SJSA1 (cell line): ENCODE measurements around the gene CPLX4. TPM values are rescaled to one million over a fixed set of nuclear protein-coding genes. Genes with fewer than 3 reads are reported as not detected.

Experiments
- DNase-seq, 2 experiments: peaks; one replicate each; pipeline ENCODE4 v3.0.0-alpha.2; 2015 to 2020; ENCODE audit warnings: low spot score in 2 of 2, low read depth in 1 of 2
- H3K27ac ChIP-seq: fragments of 250-450 bp; sonication (Bioruptor Pico); 2 replicates; pipeline ENCODE4 v1.5.1; 2020; ENCODE audit warnings: mild to moderate bottlenecking, moderate library complexity
- H3K27me3 ChIP-seq: fragments of 250-450 bp; sonication (Bioruptor Pico); replicated peaks from 2 replicates; pipeline ENCODE4 v1.5.1; 2020; ENCODE audit warnings: mild to moderate bottlenecking, moderate library complexity
- H3K36me3 ChIP-seq: fragments of 250-450 bp; sonication (Bioruptor Pico); 2 replicates; pipeline ENCODE4 v1.5.1; 2020; ENCODE audit warnings: mild to moderate bottlenecking
- H3K4me1 ChIP-seq: fragments of 250-450 bp; sonication (Bioruptor Pico); replicated peaks from 2 replicates; pipeline ENCODE4 v1.6.1; 2021; ENCODE audit warnings: mild to moderate bottlenecking
- H3K4me3 ChIP-seq: fragments of 250-450 bp; sonication (Bioruptor Pico); 2 replicates; pipeline ENCODE4 v1.5.1; 2020; ENCODE audit warnings: mild to moderate bottlenecking
- H3K9me3 ChIP-seq: fragments of 250-450 bp; sonication (Bioruptor Pico); replicated peaks from 2 replicates; pipeline ENCODE4 v1.5.1; 2020; ENCODE audit warnings: mild to moderate bottlenecking
- total RNA-seq: library from RNA; depleted of rRNA; stranded (reverse); fragments of >200 nt; shearing (Covaris generic); gene quantifications from 2 replicates; pipeline ENCODE4 v1.2.3, GENCODE V29; 2014

Gene CPLX4
- total RNA-seq, 1 experiment from 2014 or later, result not detected

DNA sequence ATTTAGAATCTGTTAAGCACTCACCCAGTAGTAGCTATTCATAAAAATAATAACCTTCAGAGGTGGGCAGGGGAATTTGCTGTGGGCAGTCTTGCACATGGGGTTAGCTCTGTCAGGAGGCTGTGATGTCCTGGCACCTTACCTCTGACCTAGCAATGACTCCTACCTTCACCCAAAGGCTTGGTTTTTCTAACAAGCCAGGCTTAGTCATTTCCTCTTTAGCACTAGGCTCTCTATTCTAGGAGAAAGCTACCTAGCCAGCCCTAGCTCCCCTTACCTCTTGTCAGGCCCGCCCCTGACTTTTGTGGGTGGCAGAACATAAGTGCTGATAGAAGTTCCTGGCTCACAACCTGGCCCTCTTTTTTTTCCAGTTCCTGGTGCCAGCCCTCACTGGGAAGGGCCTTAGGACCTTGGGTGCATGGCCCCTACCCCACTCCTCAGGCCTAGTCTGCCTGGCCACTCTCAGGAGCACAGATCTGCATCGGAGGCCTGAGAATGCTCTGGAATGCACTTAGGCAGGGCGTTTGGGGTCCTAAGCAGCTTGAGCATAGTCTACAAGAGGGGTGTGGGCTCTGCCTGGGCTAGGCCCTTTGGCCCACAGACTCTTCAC, 17.7 kb downstream of the CPLX4 start:
- H3K27me3 ChIP-seq, result peaks cover 20% of the 10 kb centered on the region

DNA sequence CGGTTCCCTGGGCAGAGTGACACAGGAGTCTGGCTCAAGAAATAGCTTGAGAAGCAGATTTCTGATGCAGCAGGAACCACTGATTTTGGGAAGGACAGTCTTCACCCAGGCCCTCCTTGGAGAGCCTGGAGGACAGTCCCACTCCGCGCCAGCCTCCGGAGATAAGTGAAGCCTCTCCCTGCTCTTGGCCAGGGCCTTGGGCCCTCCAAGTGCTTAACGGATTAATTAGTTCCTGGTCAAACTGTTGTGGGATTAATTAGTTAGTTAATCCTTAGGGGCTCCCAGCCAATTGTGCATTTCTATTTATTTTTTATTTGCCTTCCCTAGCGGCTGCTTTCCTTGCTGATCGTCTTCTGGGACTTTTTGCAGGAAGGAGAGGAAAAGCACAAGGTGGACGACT, 19.6 kb downstream of the CPLX4 start:
- no peak for DNase-seq
- Histone ChIP-seq H3K36me3 (no peaks in the 10 kb centered on the region), H3K4me3 (no peak overlapping the region), H3K9me3 (no peaks in the 10 kb centered on the region), H3K27ac (no peak overlapping the region), H3K27me3 (peaks cover 8% of the 10 kb centered on the region; the same call in 1 of the 2 replicates), H3K4me1 (no peaks in the 10 kb centered on the region)

More for the DNA sequence above, 17.7 kb downstream of the CPLX4 start:
- DNase-seq, result no peak
- no peaks in the 10 kb centered on the region for H3K36me3 ChIP-seq
- H3K27ac ChIP-seq, result no peak overlapping the region
- H3K9me3 ChIP-seq, result no peaks in the 10 kb centered on the region
- H3K4me3 ChIP-seq, result no peak overlapping the region
- no peaks in the 10 kb centered on the region for H3K4me1 ChIP-seq

DNA sequence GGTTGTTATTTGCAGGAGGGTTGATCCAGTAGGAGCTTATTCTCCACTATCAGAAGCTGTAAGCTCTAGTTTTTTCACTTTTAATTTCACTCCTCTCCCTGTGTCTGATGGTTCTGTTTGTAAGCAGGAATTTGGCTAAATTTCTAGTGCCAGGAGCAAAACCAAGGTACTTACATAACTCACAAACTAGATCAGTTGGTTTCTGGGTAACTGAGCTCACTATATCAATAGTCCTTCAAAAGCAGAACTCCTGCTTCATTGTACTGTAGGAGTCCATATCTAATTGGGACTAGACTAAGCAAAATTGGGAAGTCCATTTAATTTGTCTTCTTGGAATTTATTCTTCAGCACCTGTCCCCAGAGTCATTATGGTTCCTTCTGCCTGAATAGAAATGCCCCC, 25.1 kb downstream of the CPLX4 start:
- Histone ChIP-seq H3K27ac (no peak overlapping the region), H3K9me3 (no peaks in the 10 kb centered on the region), H3K4me3 (no peak overlapping the region), H3K36me3 (no peaks in the 10 kb centered on the region), H3K4me1 (no peaks in the 10 kb centered on the region), H3K27me3 (peaks cover 29% of the 10 kb centered on the region)
- no peak for DNase-seq

DNA sequence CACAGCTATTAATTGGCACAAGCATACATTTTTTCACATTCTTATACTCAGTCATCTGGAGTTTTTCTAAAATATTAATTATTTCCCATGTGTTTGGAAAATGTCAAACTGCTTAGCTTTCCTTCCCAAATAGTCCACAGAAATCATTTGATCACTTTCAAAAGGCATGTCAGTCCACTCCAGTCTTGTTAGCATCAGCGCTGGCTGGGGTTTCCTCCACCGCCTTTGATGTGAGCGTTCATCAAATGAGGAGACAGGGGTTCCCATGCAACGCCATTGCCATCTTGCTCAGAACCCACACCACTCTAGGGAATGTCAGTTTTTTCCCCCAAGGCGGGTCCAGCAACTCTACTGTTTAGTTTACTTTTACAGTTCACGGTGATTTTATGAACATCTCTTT, 32.1 kb downstream of the CPLX4 start:
- Histone ChIP-seq H3K4me3 (no peak overlapping the region), H3K27me3 (peaks cover 64% of the 10 kb centered on the region), H3K9me3 (no peaks in the 10 kb centered on the region), H3K27ac (no peak overlapping the region), H3K4me1 (no peaks in the 10 kb centered on the region), H3K36me3 (no peaks in the 10 kb centered on the region)
- peak in 1 of 2 experiments; percentile 25 for DNase-seq

DNA sequence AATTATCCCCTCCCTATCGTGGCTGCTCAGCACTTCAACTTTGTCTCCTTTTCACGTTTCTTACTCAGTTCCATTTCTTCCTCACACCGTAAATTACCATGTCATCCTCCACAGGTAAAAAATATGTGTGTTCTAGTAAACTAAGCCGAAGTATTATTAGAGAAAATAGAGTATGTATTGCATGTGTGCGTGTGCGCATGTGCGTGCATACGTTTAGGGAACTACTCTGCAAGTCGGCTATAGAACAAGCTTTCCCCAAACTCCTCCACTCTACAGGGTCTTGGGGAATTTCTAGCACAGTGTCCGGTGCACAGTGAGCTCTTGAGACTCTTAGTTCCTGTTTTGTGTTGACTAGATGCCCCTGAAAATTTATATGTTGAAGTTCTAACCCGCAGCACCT, 36.1 kb downstream of the CPLX4 start:
- Histone ChIP-seq H3K4me1 (no peaks in the 10 kb centered on the region), H3K4me3 (no peak overlapping the region), H3K27ac (no peak overlapping the region), H3K9me3 (no peaks in the 10 kb centered on the region), H3K36me3 (no peaks in the 10 kb centered on the region), H3K27me3 (peaks cover 78% of the 10 kb centered on the region)
- DNase-seq, result no peak

DNA sequence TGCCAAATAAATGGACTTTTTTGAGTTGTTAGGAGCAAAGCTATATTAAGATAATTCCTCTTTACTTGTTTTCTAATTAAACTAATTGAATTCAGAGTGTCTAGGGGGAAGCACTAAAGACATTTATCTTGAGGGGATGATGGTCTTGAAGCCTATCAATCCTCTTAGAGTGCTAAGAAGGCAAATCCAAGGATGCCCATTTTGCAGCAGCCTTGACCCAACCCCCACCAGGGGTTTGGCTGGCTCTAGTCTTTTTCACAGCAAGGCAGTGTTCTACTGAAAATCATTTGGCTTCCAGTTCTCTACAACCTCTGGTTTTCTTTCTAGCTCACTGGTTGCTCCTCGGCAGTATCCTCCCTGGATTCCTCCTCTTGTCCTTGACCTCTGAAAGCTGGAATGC, 38.7 kb downstream of the CPLX4 start:
- DNase-seq, result no peak
- H3K4me1 ChIP-seq, result no peaks in the 10 kb centered on the region
- H3K36me3 ChIP-seq, result no peaks in the 10 kb centered on the region
- no peaks in the 10 kb centered on the region for H3K9me3 ChIP-seq
- no peak overlapping the region for H3K27ac ChIP-seq
- no peak overlapping the region for H3K4me3 ChIP-seq
- peaks cover 79% of the 10 kb centered on the region for H3K27me3 ChIP-seq

DNA sequence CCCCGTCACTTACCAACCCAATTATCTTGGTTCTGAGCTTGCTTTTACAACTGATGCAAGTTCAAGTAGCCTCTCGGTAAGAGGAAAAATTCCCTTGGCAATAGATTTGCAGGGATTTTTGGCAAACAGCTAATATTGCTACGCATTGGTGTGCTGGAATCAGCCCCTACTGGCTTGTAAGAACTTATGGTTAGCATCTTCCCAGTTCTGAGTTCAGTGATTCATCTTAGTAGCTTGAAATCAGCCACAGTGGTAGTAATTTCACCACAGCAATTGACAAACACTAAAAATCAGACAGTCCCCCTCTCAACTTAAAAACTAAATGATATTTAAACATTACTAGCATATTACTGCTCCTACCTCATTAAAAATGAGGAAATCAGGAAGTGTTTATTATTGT, 39.3 kb downstream of the CPLX4 start:
- H3K9me3 ChIP-seq, result no peaks in the 10 kb centered on the region
- H3K4me3 ChIP-seq, result no peak overlapping the region
- no peaks in the 10 kb centered on the region for H3K4me1 ChIP-seq
- peaks cover 79% of the 10 kb centered on the region for H3K27me3 ChIP-seq
- DNase-seq, result no peak
- no peak overlapping the region for H3K27ac ChIP-seq
- no peaks in the 10 kb centered on the region for H3K36me3 ChIP-seq

DNA sequence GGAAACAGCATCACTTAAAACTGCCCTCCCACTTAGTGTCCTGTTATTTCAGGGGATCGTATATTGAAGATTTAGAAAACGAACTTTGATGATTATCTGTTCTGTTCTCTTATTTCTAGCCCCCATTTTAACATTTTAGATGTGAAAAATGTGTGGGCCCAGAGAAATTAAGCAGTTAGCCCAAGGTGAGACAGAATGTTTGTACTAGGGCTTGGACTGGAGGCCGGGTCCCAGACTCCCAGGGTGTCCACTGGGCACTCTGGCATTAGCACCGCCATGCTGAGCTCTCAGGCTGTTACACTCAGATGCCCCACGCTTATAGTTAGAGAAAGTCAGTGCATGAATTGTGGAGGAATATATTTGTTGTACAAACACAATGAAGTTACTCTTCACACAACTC, 39.7 kb downstream of the CPLX4 start:
- Histone ChIP-seq H3K27me3 (peaks cover 79% of the 10 kb centered on the region), H3K4me3 (no peak overlapping the region), H3K9me3 (no peaks in the 10 kb centered on the region), H3K36me3 (no peaks in the 10 kb centered on the region), H3K4me1 (no peaks in the 10 kb centered on the region), H3K27ac (no peak overlapping the region)
- peak in 1 of 2 experiments; percentile 16 for DNase-seq

DNA sequence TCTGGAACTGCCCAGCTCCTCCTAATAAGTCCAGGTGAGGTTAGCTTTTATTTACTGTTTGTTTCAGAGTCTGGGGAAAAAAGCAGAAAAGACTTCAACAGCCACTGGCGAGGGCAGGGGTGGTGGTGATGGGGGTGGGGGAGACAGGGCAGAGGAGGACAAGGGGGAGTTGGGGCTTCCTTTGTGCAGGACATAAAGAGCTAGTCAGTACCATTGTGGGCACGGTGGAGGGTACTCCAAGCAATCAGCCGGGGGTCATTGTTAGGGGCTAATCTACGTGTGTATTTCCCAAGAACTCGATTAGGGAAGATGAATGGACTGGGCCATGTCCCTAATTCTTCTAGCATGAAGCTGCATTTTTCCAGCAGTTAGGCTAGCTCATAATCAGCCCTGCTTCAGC, 42.4 kb downstream of the CPLX4 start:
- Histone ChIP-seq H3K4me1 (peaks cover 9% of the 10 kb centered on the region; the same call in 1 of the 2 replicates), H3K4me3 (no peak overlapping the region), H3K27me3 (peaks cover 88% of the 10 kb centered on the region), H3K36me3 (no peaks in the 10 kb centered on the region), H3K9me3 (peaks cover 7% of the 10 kb centered on the region), H3K27ac (no peak overlapping the region)
- no peak for DNase-seq

DNA sequence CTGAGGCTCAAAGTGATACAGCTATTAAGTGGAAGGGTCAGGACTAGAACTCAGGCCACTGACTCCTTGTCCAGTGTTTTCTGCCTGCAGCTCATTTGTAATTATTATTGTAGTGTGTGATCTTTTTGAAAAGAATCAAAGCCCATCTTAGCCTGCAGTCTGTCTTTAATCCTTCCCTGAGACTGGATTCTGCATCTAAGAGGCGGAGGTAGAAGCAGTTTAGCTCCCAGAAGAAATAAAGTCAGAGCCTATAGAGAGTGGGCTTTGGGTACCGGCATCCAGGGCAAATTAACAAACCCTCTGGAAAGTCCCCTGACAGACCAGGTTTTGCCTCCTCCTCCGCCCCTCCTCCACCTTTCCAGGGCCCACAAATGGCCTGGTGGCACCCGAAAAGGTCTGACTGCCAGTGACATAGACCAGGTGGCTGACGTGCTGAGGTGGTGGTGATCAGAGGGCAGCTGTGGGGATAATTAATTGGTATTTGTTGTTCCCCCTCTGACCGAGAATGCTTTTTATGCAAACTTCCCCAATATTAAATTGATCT, 43.0 kb downstream of the CPLX4 start:
- Histone ChIP-seq H3K4me3 (no peak overlapping the region), H3K27ac (no peak overlapping the region), H3K36me3 (no peaks in the 10 kb centered on the region), H3K9me3 (peaks cover 7% of the 10 kb centered on the region), H3K27me3 (peaks cover 90% of the 10 kb centered on the region), H3K4me1 (peaks cover 9% of the 10 kb centered on the region; the same call in 1 of the 2 replicates)
- no peak for DNase-seq

DNA sequence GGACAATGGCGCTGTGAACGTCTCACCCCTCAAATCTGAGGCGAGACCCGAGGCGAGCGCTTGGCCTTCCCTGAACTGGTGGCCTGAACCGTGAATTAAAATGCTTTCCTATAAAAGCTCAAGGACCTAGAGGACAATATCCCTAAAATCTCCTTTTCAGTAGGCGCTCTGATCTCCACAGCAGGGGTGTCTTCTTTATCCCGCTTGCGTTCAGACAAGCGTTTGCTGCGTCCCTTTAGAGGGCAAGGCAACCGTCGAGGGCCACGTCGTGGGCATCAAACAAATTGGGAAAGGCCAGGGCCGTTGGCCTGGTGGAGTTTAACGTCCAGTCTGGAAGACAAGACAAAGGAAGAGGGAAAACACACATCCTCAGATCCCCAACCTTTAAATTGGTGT, 43.9 kb downstream of the CPLX4 start:
- H3K4me1 ChIP-seq, result peaks cover 9% of the 10 kb centered on the region; the same call in 1 of the 2 replicates
- peaks cover 7% of the 10 kb centered on the region for H3K9me3 ChIP-seq
- no peaks in the 10 kb centered on the region for H3K36me3 ChIP-seq
- no peak for DNase-seq
- no peak overlapping the region for H3K4me3 ChIP-seq
- peaks cover 91% of the 10 kb centered on the region for H3K27me3 ChIP-seq
- H3K27ac ChIP-seq, result no peak overlapping the region

DNA sequence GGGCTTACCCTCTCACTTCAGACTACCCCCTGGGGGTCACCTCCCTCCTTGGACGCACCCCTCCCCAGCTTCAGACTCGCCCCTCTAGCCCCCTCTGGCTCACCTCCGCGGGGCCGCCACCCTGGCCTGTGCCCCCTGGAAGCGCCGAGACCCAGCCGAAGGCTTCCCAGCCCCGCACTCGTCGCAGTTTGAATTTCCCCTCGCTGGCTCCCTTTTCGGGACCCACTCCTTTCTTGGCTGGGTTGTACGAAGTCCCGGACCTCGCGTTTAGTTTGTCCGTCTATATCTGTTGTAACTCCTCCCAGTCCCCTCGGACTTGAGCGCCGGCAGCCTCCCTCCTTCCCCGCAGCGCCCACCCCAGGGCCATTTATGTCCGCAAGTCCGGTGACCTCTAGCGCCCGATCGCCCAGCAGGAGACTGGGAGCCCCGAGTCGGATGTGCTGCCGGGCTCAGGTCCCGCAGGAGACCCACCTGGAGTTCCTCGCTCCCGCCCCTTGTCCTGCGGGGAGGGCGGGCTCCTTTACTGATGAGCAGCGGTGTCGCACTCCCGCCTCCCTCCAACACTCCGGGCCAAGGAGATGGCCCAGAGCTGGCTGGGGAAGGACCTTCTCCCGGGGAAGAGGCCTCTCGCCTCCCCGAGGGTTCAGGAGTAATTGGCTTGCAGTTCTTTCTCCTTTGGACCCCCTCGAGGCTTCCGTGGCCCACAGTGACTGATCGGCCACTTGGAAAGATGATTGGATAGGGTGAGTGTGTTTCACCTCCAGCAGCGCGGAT, 44.5 kb downstream of the CPLX4 start:
- peaks cover 7% of the 10 kb centered on the region for H3K9me3 ChIP-seq
- H3K36me3 ChIP-seq, result no peaks in the 10 kb centered on the region
- peaks cover 91% of the 10 kb centered on the region for H3K27me3 ChIP-seq
- no peak overlapping the region for H3K27ac ChIP-seq
- no peak overlapping the region for H3K4me3 ChIP-seq
- peaks cover 14% of the 10 kb centered on the region for H3K4me1 ChIP-seq
- no peak for DNase-seq

DNA sequence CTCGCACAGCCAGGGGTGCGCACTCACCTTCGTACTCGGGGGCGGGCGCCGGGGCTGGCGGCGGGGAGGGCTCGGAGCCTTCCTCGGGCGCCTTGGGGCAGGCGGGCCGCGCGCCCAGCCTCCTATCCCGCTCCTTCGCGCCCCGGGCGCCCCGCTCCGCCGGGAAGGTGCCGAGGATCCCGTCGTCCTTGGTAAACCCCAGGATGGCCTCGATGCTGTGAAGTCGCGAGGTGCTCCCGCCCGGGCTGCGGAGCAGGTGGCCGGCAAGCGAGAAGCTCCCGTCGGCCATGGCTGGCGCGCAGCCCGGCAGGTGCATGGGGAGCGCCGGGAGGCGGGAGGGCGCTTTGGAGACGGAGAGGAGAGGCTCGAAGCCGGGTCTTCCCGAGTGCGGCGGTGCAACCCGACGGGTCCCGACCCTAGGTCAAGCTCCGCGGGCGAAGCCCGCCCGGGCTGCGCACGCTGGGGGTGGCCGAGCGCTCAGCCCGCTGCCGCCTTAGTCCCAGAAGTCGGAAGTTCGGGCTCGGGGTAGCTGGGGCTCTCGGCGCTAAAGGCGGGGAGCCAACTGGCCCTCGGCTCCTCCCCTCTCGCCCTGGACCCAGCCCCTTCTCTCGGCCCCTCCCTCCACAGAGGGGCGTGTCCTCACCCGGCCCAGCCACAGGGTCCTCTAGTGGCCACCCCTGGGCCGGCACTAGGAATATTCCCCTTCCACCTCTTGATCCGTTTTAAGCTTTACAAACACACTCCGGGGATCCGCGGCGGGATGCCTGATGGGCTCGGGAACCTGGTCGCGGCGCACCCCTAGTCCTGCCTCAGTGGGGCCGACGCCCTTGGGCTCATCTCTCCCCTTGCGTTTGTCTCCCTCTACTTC, 45.3 kb downstream of the CPLX4 start, which contains the start of gene RAX:
Gene RAX (minus strand): TSS at position 564 of the 868 bp plus-strand sequence. CDS start 248 bp downstream, at position 316.
- Histone ChIP-seq H3K27ac (no peak within 1 kb of the TSS), H3K36me3 (no peaks in the 10 kb centered on the region), H3K4me3 (no peak within 1 kb of the TSS), H3K4me1 (peaks cover 17% of the 10 kb centered on the region), H3K27me3 (peaks cover 95% of the 10 kb centered on the region), H3K9me3 (peaks cover 10% of the 10 kb centered on the region)
- DNase-seq, result no peak
